CD4-positive, alpha-beta T cell treated with Interleukin-15 for 1 hour (primary cell): ENCODE data around the gene ENAH.

ENCODE experiments used
- DNase-seq: peaks from one replicate; pipeline ENCODE4 v3.0.0-alpha.2; 2020

ENAH gene

DNA sequence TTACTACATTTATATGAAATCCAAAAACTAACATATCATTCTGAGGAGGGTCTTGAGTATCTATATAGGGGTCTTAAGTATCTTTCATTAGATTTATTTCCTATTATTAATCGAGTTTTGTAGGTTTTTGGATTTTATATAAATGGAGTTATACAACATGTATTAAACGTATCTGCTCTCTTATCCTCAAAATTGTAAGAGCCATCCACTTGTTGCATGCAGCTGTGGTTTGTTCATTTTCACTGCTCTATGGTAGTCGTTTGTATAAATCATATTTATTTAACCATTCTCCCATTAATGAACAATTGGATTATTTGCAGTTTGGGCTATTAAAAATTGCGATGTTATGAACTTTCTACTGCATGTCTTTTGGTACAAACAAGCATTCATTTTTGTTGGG lies 97.1 kb downstream of the ENAH start:
- no peak for DNase-seq

DNA sequence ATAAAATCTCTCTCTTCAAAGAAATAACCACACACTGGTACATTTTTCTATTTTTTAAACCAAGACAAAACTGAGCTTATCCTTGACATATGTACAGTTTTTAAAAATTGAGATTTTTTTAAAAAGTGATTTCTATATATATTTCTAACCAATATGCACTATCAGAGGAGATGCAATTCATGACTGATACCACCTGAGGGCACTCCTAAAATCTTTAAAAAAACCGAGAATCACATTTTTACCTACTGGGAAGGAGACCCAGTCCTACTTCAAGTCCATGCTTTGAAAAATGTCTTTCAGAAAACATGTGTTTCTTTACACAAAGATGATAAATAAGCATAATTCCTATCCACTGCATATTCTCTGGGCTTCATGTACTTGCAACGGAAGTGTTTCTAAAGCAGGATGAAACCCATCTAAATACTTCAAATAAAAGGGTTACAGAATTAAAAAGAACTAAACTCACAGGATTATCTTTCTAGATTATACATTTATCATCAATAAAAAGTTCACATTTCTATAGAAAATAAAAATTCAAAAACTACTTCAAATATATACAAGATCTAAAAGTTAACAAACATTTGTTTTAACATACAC lies 98.6 kb downstream of the ENAH start:
- DNase-seq = no peak

DNA sequence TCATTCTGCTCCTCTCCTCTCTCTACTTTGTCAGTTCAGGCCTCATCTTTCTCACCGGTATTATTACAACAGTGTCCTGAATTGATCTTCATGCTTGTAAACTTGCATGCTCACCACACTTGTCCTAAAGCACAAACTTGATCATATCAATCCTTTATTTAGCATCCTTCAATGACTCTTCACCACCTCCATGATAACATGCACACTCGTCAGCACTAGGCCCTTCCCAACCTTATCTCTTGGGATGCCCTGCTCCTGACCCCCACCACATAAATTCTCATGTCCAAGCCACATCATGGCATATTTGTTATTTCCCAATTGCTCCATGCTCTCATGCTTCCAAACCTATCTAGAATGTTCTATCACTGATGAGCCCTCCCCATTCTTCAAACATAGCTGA lies 103.1 kb downstream of the ENAH start:
- no peak for DNase-seq

DNA sequence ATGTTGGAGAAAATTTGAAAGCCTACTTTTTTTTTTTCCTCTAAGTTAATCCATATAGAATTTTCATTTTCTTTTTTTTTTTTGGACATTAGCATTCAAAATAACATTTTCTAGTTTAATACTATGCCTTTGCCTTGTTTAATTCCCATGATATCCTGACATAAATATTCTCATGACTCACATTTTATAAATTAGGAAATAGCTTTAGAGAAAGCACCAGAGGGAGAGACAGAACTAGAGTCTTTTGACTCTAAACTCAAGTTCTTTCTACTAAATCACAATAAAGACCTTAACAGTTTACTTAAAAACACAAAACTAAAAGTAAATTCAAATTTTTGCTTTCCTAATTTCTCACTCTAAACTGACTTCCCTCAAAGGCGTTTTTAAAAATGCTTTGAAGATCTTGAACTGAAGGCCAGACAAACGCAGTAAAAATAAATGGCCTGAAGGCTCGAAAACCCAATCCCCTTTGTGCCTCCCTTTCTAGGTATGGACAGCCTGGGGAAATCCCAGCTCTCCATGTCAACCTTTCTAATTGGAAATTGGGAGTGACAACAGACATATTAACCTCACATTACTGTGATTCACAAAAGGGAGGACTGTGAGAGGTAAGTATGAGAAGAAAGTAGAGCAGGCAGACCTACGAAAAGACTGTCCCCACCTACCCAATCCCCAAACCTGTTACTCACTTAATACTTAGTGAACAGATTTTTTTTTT lies 104.6 kb downstream of the ENAH start:
- DNase-seq = no peak

DNA sequence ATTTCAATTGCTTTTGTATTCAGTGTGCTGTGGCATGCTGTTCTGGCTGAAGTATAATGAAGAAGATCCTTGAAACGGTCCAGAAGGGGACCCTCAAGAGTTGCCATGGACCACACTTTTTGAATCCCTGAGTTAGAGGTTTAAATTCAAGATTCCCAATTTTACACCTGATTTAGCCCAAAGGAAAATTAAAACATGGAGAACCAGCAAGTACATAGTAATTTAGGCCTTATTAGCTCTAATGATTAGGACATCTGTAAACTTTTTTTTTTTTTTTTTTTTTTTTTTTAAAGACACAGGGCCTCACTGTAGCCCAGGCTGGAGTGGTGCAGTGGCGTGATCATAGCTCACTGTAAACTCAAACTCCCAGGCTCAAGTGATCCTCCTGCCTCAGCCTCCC lies 107.3 kb downstream of the ENAH start:
- no peak for DNase-seq

DNA sequence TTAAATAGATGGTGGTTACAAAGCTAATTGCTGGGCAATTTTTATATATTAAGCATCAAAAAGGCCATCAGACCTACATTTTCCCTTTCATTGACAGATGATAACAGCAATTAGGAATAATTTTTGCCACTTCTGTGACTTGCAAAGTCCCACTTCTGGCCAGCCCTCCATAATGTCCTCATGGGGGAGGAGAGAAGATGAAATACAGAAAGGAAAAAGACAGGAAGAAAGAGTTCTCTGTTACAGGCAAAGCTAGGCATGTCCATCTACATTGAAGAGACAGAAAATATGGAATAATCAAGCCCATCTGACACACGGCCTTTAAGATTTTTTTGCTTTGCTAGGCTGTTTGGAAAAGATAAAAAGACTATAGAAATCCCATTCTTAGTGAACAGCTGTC lies 108.0 kb downstream of the ENAH start:
- DNase-seq = no peak

DNA sequence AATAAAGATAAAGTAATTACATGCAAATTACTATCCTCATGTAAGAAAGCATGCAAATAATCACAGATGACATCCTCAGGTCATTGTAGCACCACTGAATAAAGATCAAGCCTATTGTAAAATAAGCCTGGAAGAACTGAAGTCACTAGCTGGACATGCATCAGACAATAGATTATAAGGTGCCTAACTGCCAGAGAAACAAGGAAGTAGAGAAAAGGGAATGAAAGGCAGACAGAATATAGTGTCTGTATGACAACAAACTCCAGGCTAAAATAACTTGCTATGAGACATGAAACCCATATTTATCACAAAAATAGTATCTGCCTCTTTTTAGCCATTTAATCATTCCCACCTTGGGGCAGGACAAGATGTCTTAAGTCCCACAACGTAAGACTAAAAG lies 108.7 kb downstream of the ENAH start:
- DNase-seq = no peak

DNA sequence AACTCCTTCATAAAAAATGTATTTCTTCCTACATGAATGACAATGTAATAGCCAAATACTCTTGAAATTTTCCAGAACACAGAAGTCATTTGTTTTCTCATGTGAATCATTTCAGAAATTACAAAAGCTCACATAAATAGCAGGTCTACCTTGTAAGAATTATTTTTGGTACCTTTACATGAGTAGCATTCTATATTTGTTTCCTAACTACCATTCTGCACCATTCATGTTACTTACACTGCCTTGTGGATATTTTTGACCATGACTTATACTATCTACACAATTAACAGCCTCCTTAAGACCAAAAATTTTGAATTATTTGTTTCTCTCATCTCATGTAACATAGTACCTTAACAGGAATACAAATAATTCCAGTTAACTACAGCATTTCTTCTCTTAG lies 109.6 kb downstream of the ENAH start:
- DNase-seq = no peak

DNA sequence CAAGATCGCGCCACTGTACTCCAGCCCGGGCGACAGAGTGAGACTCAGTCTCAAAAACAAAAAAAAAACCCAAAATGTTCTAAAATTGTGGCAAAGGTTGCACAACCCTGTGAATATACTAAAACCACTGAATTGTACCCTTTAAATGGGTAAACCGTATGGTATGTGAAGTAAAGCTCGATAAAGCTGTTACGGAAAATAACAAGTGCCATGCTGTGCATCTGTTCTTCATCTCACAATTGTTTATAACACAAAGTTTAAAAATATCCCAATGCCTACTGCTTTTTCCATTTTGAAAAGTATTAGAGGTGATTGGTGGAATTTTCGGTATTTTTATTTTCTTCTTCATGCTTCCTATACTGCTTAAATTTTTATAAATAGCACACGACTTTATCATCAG lies 111.5 kb downstream of the ENAH start:
- DNase-seq = no peak

DNA sequence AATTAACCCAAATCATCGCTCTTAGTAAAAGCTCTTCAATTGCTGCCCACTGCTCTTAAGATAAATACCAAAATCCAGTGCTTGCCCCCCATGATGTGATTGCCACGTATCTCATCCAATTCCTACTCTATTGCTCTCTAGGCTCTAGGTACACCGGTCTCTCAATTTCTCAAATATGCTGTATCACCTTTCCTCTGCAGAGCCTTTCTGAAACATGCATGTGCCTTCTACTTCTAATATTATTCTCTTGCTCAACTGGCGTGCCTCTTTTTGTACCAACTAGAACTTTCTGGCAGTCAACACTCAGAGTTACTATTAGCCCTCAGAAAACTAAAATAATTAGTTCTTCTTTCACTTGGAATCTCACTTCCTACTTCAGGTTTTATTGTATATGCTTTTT lies 113.3 kb downstream of the ENAH start:
- no peak for DNase-seq

DNA sequence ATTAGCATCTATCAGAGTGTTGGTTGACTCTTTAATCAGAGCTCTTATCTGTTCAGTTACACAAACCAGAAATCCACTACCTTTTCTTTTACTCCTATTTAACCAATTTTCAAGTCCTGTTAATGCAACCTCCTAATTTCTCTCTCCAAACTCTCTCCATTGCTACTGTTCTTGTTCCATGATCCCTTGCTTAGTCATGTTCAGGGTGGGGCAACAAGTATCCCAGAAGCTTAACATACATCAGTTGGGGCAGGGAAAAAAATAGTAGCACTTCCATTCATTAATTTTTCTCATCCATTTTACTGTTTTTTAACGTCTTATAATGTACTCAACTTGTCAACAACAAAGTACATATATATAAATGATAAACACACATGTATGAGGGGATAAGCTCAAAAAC lies 113.9 kb downstream of the ENAH start:
- no peak for DNase-seq

DNA sequence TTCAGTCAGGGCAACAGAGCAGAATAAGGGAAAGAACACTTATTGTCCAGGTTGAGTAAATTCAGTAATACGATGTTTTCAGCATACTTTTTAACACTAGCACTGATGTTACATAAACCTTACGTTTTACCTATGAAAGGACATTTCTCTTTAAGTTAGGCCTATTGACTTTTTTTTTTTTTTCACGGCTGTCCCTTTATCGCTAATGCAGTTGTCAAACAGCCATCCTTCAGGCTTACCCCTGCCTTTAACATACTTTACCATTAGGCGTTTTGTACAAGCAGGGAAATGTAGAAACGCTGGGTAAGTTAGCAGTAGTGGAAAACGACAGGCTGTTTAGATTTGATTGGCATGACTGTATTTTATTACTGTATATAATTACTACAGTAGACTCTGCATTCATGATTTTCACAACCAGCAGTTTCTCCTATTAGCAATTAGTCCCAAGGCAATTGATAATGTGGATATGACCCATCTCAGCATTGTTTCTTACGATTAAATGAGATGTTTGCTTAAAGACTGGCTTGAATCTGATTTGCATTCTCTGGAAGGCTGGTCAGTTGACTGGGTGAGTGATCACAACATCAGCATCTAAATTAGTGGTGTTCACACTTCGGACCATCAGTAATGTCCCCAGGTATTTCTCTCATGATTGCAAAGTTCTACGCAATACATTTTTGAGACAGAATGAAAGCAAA lies 115.2 kb downstream of the ENAH start:
- no peak for DNase-seq

DNA sequence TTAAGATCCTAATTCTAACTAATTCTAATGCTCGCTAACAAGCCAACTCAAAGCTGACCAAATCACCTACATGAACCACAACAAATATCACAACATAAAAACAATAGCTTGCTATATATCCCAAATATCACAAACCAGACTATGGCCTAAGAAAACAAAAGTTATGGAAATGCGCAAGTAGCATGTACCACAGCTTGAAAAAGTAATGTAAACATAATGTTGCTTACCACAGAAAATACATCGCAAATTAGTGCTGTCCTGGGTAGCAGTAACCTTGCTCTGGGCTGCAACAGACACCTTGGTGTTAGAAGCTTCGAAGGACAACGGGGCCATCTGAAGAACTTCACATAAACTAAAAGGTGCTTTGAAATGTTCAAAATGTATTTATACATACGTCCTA lies 117.6 kb downstream of the ENAH start:
- DNase-seq = no peak

DNA sequence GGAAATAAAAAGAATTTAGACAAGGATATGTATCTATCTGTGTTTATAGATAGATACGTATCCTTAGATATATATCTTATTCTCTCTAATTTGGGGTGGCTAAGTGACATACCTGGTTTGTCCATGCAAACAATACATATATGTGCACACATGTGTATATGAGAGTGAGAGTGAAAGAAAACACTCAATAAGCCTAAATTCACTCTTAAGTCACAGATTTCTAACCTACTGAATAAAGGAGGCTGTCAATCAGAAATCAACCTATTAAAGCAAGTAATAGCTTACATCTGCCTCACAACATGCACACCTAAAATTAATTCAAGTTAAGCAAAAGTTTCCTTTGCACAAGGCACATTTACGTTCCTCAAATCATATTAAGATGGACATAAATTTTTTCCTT lies 118.2 kb downstream of the ENAH start:
- no peak for DNase-seq

DNA sequence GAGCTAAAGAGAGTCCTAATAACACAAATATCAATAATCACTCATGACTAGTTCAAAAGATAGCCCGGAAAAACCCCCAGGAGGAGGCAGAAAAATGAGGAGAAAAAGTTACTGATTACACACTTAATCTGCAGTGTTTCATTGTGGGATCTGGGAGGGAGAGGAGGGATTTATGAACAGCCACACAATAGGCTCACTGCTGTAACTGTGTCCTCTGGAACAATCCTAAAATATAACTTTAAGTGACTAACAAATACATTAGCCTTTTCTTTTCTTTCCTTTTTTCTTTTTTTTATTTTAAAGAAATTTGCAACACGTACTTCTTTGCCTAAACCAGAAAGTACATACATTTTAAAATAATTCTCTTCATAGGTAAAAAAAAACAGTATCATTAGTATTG lies 118.8 kb downstream of the ENAH start:
- DNase-seq = no peak

DNA sequence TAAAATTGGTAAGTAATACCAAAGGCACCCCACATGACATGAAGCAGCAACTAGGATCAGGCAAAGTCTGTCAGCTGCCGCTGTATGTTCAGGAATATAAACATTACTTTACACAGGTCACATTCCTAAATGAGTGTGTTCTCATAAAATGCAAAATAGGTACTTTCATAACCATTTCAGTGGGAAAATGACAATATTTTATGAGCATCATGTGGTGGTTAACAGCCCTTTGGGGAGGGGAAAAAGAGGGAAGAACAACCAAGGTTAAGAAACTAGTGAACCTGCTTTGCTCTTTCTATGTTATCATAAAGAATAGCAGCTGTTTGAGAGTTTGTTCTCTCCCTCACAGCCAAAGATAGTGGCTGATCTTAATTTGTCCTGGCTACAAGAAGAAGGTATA lies 119.7 kb downstream of the ENAH start:
- no peak for DNase-seq

DNA sequence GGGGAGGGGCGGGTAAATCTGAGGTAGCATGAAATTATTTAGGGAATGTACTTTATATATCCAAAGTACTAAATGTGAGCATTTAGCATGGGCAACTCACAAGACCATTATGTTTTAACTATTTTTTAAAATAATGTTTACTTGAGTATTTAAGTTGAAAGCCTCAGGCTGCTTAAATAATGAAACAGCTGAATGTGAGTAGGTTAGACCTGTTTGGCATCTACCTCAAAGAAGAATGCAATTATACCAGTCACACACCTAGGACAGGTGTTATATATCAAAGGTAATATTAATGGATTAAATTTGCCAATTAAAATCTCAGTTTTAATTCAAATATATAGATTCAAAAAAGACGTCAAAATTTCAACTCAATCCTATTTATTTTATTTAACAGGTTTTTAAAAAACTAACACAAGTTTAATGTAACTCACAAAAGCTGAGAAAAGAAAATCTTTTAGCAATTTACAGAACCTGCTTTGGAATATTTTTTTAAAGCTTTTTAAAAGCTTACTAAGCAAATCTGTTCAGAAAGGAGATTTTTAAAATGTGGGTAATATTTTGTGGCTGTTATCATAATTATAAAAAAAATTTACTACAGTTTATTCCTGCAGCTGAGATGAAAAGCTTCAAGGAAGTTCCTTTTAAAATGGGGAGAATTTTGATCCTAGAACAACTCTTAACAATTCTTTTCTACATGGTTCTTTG lies 120.5 kb downstream of the ENAH start:
- no peak for DNase-seq

DNA sequence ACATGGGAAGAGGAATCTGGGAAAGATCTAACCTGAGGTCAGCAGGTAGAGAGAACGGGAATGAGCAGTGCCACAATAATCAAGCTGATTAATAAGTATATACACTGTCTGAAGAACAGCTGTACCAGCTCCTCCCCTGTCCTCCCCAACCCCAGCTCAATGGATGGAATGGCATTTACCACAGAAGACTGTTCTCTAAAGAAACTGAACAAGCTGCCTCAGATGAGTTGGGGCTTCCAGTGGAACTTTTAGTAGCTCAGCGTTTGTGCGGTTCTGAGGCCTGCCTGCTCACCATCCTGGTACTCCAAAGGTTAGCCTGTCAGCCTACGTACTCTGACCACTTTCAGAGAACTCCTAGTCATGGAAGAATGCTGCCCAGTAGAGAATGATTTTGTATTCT lies 123.2 kb downstream of the ENAH start:
- no peak for DNase-seq

DNA sequence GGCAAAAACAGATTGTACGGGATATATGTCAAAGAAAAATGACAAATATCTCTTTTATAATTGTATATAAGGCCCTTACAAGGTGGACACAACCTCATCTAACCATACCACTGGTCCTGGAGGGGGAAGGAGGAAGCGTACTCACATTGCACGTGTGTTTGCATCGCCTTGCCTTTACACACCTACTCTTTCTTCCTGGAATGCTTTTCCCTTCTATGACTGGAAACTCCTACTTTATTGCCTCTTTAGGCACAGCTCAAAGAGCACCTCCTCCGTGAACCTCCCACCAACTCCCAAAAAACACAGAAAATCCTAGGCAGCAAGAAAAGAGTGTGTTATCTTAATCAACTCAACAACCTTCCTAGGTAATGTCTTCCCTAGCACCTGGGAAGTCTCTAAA lies 125.3 kb downstream of the ENAH start:
- DNase-seq = no peak

DNA sequence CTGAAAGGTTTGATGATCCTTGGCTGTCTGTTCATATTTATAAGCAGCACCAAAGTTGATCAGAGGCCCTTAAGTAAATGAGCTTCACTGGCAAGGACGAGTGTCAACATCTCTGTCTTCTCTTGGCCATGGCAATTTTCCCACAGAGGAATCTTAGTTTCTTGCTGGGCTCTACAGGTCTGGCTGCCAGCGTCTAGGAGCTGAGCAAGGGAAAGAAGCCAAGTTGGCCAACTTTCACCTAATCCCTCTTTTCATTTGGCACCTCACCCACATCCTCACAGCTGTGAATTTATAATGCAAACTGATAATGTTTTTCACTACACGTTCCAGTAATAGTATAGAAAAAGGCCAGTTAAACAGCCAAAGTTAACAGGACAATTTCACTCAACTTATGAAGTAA lies 126.0 kb downstream of the ENAH start:
- no peak for DNase-seq

DNA sequence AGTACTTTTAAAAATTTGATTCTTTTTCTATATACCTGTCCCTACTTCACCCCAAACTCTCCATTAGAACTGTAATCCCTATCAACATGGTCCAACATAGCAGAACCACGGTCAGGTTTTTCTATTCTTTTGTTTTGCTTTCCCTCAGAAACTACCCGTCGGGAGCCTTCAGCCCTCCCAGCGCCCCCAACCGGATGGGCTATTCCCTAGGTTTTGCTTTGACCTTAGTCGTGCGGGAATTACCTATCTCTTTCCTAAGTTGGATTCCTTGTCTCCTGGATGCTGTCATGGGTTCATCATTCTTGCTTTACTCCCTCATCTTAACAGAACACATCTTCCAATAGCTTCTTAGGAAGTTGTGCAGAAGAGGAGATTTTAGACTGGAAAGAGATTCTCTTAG lies 127.5 kb downstream of the ENAH start:
- DNase-seq = no peak

DNA sequence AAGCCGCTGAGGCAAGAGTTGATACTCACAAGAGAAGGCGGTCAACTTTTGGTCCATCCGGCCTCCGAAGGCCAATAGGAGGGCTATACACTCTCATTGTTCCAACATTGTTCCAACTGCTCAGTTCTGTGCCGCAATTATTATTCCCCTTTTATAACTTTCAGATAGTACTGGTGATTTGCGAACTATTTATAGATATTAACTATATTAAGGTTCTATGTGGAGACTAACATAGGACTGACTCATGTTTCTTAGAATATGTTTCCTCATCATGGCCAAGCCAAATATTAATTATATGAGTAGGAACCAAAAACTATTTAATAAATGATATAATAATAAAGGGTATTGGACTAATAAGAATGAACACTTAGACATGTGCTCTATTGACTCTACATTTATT lies 128.4 kb downstream of the ENAH start:
- DNase-seq = no peak

DNA sequence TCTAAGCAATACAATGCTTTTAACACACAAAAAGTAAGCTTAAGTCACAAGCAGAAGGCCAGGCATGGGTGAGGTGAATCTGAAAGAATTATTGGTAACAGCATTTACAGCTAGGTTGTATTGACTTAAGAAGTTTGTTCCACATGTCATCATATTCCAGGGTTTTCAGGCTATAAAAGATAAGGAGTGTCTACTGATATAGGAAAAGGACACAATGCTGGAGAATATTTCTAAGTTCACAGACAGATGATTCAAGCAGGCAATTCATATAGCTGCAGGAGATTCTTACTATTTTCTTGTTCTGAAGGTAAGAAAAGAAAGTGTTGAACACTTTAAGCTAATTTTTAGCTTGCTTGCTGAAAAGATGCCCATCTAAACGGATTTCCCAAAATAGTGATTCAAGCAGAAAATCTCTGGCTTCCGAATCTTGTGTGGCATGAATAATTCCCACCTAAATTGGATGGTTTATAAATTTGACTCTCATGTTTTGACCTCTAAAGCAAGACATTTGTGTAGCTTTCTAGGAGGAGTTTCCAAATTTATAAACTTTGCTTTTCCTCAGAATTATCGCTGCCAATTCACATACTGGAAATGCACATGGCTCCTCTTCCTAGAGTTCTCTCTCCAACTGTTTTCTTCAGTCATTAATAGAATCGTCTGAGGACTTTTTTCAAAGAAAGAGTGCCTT lies 129.5 kb downstream of the ENAH start:
- DNase-seq = no peak
